Osteoblast (primary cell): ENCODE results near the gene R3HDM2. TPM values are rescaled to one million over a fixed set of nuclear protein-coding genes. Genes with fewer than 3 reads are reported as not detected.
"Not testable (repeated sequence)": the region's sequence is repeated elsewhere in the genome, so short reads cannot be mapped to it uniquely, and the experiment has no call there.

ENCODE experiments used
- DNase-seq: peaks from one replicate; pipeline ENCODE4 v3.0.0; 2011; ENCODE audit warnings: low spot score, mixed read lengths; ENCODE audit not compliant: insufficient read length; ENCODE audit errors: missing footprints
- H2AFZ ChIP-seq: 2 replicates; pipeline ENCODE4 v1.6.0; 2011; ENCODE audit warnings: mild to moderate bottlenecking, low read length
- H3K27ac ChIP-seq: 2 replicates; pipeline ENCODE4 v1.5.1; 2011; ENCODE audit warnings: mild to moderate bottlenecking, low read depth, low read length, moderate library complexity
- H3K27me3 ChIP-seq: 2 replicates; pipeline ENCODE4 v1.6.0; 2012; ENCODE audit warnings: mild to moderate bottlenecking, control low read depth, inconsistent platforms, low read length, moderate library complexity; ENCODE audit not compliant: insufficient read depth
- H3K36me3 ChIP-seq: 2 replicates; pipeline ENCODE4 v1.5.1; 2011; ENCODE audit warnings: mild to moderate bottlenecking, low read length, control low read depth, moderate library complexity; ENCODE audit not compliant: insufficient read depth
- H3K4me1 ChIP-seq: 2 replicates; pipeline ENCODE4 v1.5.1; 2011; ENCODE audit warnings: mild to moderate bottlenecking, low read length, control low read depth, moderate library complexity; ENCODE audit not compliant: insufficient read depth
- H3K4me2 ChIP-seq: 2 replicates; pipeline ENCODE4 v1.6.0; 2011; ENCODE audit warnings: mild to moderate bottlenecking, low read length; ENCODE audit not compliant: insufficient read depth
- H3K4me3 ChIP-seq: fragments of 200-600 bp; sonication (generic); 3 replicates; pipeline ENCODE4 v1.5.1; 2012; ENCODE audit warnings: mild to moderate bottlenecking, low read length, inconsistent platforms; ENCODE audit not compliant: insufficient read depth
- H3K79me2 ChIP-seq: 2 replicates; pipeline ENCODE4 v1.6.0; 2012; ENCODE audit warnings: mild to moderate bottlenecking, low read length, control low read depth, inconsistent platforms; ENCODE audit not compliant: insufficient read depth
- H3K9me3 ChIP-seq: 2 replicates; pipeline ENCODE4 v1.5.1; 2011; ENCODE audit warnings: low read depth, low read length, control low read depth
- H4K20me1 ChIP-seq: 2 replicates; pipeline ENCODE4 v1.6.0; 2012; ENCODE audit warnings: mild to moderate bottlenecking, low read length, control low read depth; ENCODE audit not compliant: insufficient read depth
- total RNA-seq: library from RNA; depleted of rRNA; stranded (reverse); fragments of >200 nt; gene quantifications from 2 replicates; pipeline ENCODE4 v1.2.3, GENCODE V29; 2012
- TF ChIP-seq, protein P1 (sequence below): IDR thresholded peaks from 2 replicates; pipeline ENCODE4 v1.5.1; 2011; ENCODE audit warnings: mild to moderate bottlenecking, low read depth, low read length, moderate library complexity; ENCODE audit errors: extremely low read depth

The R3HDM2 gene
- total RNA-seq, 1 donor = 23.2 TPM

DNA sequence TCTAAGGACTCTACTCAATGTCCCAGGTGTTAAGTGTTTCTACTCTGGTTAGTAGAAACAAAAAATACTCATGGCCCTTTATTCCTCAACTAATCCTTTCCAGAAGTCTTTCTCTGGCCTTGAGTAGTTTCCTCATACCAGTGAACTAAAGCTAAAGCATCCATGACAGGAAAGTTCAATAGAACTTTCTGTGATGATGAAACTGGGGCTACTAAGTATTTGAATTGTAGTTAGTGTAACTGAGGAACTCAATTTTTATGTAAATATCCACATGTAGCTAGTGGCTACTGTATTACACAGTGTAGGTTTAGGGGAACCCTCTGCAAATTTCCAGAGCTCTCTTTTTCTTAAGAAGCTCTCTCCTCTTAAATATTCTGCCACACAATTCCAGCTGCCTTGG is 63.7 kb downstream of the R3HDM2 start:
- Histone ChIP-seq H3K79me2 (peaks cover 16% of the 10 kb centered on the region), H3K4me3 (no peak overlapping the region), H3K27ac (no peak overlapping the region), H4K20me1 (no peaks in the 10 kb centered on the region), H3K36me3 (no peaks in the 10 kb centered on the region), H3K4me1 (peaks cover 13% of the 10 kb centered on the region), H3K4me2 (no peak overlapping the region), H3K9me3 (no peaks in the 10 kb centered on the region), H2AFZ (no peak overlapping the region), H3K27me3 (no peaks in the 10 kb centered on the region)
- TF ChIP-seq, protein P1, sequence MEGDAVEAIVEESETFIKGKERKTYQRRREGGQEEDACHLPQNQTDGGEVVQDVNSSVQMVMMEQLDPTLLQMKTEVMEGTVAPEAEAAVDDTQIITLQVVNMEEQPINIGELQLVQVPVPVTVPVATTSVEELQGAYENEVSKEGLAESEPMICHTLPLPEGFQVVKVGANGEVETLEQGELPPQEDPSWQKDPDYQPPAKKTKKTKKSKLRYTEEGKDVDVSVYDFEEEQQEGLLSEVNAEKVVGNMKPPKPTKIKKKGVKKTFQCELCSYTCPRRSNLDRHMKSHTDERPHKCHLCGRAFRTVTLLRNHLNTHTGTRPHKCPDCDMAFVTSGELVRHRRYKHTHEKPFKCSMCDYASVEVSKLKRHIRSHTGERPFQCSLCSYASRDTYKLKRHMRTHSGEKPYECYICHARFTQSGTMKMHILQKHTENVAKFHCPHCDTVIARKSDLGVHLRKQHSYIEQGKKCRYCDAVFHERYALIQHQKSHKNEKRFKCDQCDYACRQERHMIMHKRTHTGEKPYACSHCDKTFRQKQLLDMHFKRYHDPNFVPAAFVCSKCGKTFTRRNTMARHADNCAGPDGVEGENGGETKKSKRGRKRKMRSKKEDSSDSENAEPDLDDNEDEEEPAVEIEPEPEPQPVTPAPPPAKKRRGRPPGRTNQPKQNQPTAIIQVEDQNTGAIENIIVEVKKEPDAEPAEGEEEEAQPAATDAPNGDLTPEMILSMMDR = no peak
- no peak for DNase-seq

DNA sequence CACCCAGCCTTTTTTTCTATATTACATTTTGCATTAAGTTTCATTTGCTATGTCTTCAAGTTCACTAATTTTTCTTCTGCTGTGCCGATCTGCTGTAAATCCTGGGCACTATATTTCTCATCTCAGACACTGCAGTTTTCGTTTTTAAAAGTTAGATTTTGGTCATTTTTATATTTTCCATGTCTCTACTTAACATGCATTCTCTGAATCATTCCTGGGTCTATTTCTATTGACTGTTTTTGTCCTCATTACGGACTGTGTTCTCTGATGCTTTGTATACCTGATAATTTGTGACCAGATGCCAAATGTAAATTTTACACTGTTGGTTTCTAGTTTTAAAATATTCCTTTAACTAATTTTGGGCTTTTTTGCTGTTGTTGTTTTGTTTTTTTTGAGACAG is 64.5 kb downstream of the R3HDM2 start:
- Histone ChIP-seq H3K79me2 (peaks cover 14% of the 10 kb centered on the region), H4K20me1 (no peaks in the 10 kb centered on the region), H3K4me1 (peaks cover 6% of the 10 kb centered on the region), H3K27me3 (no peaks in the 10 kb centered on the region), H3K9me3 (no peaks in the 10 kb centered on the region), H3K4me3 (no peak overlapping the region), H3K36me3 (no peaks in the 10 kb centered on the region), H3K4me2 (no peak overlapping the region), H3K27ac (no peak overlapping the region), H2AFZ (no peak overlapping the region)
- DNase-seq = no peak
- TF ChIP-seq, protein P1 = no peak

DNA sequence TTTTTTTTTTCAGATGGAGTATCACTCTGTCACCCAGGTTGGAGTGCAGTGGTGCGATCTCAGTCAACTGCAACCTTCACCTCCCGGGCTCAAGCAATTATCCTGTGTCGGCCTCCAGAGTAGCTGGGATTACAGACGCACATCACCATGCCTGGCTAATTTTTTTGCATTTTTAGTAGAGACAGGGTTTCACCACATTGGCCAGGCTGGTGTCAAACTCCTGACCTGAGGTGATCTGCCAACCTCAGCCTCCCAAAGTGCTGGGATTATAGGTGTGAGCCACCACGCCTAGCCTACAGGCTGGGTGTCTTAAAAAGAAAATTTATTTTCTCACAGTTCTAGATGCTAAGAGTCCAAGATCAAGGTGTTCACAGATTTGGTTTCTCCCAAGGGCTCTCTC is 66.7 kb downstream of the R3HDM2 start:
- H3K4me3 ChIP-seq, H3K27ac ChIP-seq, H3K27me3 ChIP-seq, H4K20me1 ChIP-seq, H3K36me3 ChIP-seq, H3K4me2 ChIP-seq, H3K9me3 ChIP-seq, DNase-seq, H2AFZ ChIP-seq, H3K4me1 ChIP-seq, H3K79me2 ChIP-seq: not testable (repeated sequence)

DNA sequence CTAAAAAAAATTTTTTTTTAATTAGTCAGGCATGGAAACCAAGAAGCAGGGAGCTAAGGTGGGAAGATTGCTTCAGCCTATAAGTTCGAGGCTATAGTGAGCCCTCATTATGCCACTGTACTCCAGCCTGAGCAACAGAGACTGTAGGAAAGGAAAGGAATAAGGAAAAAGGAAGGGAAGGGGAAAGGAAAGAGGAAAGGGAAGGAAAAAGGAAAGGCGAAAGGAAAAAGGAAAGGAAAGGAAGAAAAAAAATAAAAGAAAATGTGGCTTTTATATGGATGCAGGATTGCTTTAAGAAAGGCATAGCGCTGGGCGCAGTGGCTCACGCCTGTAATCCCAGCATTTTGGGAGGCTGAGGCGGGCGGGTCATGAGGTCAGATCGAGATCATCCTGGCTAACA is 70.4 kb downstream of the R3HDM2 start:
- H3K27me3 ChIP-seq = no peaks in the 10 kb centered on the region
- H3K36me3 ChIP-seq = no peaks in the 10 kb centered on the region
- H3K4me2 ChIP-seq = no peak overlapping the region
- H3K9me3 ChIP-seq = no peaks in the 10 kb centered on the region
- H4K20me1 ChIP-seq = no peaks in the 10 kb centered on the region
- H3K4me3 ChIP-seq = no peak overlapping the region
- no peak overlapping the region for H3K27ac ChIP-seq
- TF ChIP-seq, protein P1 = no peak
- no peak for DNase-seq
- no peak overlapping the region for H2AFZ ChIP-seq
- H3K79me2 ChIP-seq = no peaks in the 10 kb centered on the region
- no peaks in the 10 kb centered on the region for H3K4me1 ChIP-seq
